GM12875 (cell line): ENCODE results near the gene SLF1.

Source experiments
- H3K4me3 ChIP-seq: one replicate; pipeline ENCODE4 v1.5.1; 2011; ENCODE audit warnings: low read depth, low read length, control low read depth
- TF ChIP-seq, protein P1 (sequence below): IDR thresholded peaks from 2 replicates; pipeline ENCODE4 v1.5.1; 2011; ENCODE audit warnings: low read depth, mild to moderate bottlenecking, control low read depth, inconsistent platforms, low read length, moderate library complexity, borderline replicate concordance; ENCODE audit not compliant: insufficient read depth

The SLF1 gene

DNA sequence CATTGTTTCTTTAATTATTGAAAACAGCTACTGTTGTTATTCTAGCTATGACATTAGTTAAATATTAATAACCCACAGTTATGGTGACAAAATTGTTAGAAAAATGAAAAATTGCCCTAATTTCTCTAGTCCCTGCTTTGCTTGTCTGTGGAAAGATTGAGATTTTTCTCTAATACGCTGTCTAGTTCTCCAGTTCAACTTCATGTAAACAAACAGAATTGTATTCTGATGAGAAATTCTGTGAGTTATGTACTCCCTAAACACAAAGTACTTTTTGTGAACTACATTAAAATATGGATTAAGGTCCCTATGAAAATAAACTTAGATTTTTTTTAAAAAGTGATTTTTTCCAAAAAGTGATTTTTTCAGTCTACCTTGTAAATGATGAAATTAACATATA is 8.7 kb downstream of the SLF1 start:
- no peak overlapping the region for H3K4me3 ChIP-seq
- TF ChIP-seq, protein P1, sequence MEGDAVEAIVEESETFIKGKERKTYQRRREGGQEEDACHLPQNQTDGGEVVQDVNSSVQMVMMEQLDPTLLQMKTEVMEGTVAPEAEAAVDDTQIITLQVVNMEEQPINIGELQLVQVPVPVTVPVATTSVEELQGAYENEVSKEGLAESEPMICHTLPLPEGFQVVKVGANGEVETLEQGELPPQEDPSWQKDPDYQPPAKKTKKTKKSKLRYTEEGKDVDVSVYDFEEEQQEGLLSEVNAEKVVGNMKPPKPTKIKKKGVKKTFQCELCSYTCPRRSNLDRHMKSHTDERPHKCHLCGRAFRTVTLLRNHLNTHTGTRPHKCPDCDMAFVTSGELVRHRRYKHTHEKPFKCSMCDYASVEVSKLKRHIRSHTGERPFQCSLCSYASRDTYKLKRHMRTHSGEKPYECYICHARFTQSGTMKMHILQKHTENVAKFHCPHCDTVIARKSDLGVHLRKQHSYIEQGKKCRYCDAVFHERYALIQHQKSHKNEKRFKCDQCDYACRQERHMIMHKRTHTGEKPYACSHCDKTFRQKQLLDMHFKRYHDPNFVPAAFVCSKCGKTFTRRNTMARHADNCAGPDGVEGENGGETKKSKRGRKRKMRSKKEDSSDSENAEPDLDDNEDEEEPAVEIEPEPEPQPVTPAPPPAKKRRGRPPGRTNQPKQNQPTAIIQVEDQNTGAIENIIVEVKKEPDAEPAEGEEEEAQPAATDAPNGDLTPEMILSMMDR = no peak

DNA sequence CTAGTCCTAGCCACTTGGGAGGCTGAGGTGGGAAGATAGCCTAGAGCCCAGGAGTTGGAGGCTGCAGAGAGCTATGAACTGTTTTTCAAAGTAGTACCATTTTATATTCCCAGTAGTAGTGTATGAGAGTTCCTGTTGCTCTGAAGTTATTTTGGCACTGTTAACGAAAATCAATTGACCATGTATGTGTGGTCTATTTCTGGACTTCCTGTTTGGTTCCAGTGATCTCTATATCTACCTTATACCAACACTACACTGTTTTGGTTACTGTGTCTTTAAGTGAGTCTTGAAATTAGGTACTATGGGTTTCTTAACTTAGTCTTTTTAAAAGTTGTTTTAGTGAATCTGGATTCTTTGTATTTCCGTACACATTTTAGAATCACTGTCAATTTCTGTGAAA is 13.6 kb downstream of the SLF1 start:
- no peak overlapping the region for H3K4me3 ChIP-seq
- TF ChIP-seq, protein P1 = no peak

DNA sequence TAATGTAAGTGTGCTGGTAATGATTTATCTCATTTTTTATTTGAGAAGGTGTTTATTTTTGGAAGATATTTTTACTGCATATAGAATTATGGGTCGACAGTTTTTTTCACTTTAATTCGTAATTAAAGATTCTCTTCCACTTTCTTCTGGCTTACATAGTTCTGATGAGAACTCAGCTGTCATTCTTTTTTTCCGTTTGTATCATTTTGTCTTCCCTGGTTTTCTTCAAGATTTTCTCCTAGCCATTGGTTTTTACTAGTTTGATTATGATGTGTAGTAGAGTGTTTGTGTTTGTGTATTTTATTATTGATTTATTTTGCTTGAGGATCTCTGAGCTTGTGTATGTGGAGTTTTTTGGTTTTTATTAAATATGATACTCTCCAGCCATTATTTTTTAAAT is 21.7 kb downstream of the SLF1 start:
- TF ChIP-seq, protein P1 = no peak
- H3K4me3 ChIP-seq = no peak overlapping the region

DNA sequence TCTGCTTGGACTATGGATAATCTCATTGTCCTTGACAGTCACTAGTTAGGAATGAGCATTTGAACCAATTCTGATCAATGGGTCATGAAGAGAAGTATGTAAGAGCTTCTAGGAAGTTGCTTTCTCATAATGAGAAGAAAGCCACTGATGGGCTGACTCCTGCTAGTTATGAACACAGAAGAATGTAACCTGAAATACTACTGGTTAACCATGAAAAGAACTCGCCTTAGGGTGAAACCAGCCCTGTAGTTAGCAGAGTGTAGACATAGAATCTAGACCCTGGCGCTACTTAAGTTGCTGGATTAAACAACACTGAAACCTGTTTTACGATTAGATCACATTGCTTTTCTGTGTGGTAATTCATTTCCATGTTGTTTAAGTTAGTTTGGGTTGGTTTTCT is 26.6 kb downstream of the SLF1 start:
- TF ChIP-seq, protein P1 = no peak
- no peak overlapping the region for H3K4me3 ChIP-seq

DNA sequence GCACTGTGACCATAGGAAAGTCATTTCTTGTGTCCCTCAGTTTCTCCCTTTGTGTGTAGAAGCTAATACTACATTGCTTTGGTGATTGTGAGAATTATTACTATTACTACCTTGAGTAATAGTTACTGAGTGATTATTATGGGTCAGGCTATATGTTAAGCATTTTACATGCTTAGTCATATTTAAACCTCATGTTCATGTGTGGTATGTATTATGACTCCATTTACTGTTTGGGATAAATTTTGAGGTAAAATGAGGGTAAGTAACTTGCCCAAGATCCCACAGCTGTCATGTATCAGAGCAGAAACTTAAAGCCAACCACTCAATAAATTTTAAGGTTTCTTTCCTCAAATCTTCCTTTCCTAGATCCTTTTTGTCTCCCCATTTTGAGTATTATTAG is 28.3 kb downstream of the SLF1 start:
- TF ChIP-seq, protein P1 = no peak
- no peak overlapping the region for H3K4me3 ChIP-seq

DNA sequence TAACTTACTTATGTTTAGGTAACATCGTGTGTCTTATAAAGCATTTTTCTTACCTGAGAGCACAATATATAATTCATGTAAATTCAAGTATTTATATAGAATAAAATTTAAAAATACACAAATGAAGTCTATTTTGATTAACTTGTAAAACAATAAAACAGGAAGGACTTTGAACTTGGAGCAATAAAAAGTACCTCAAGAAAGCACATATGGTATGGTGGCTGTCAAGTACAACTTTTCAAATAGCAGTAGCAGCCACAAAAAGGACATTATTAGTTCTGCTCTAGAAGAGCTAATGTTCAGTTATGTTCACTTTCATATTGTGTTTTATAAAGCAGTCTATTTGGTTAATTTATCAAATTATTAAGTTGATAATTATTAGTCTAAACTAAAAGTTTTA is 31.4 kb downstream of the SLF1 start:
- TF ChIP-seq, protein P1 = no peak
- no peak overlapping the region for H3K4me3 ChIP-seq

DNA sequence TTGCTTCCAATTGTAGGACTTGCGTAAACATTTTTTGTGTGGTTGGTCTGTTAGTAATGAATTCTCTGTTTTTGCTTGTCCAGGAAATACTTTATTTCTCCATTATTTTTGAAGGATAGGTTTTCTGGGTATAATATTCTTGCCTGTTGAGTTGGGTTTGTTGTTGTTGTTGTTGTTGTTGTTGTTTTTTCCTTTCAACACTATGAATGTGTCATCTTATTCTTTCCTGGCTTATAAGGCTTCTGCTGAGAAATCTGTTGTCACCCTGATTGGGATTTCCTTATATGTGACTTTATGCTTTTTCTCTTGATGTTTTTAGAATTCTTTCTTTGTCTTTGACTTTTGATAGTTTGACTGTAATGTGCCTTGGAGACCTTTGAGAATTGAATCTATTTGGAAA is 39.8 kb downstream of the SLF1 start:
- H3K4me3 ChIP-seq = no peak overlapping the region
- TF ChIP-seq, protein P1 = no peak
